Glomerular visceral epithelial cell (primary cell): ENCODE measurements around the gene CTSL.

Source experiments
- DNase-seq: peaks from one replicate; pipeline ENCODE4 v3.0.0-alpha.2; 2016; ENCODE audit errors: extremely low spot score

CTSL gene

DNA sequence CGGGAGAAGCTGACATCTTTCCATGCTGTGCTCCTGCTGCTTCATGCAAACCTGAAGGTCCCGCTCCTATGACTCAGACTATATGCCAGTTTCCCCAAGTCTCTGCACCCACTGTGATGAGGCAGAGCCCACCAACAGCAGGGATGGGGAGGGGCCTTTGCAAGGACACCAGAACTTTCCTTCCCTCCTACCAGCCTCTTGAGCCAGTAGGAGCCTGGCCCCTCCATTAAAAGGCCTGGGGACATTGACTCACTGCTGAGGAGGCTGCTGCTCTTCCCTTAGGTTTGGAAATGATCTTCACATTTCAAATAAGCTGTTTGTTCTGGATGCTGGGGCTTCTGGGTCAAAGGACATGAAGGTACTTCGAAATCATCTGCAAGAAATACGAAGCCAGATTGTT, 26.1 kb upstream of the CTSL start:
- DNase-seq = no peak

DNA sequence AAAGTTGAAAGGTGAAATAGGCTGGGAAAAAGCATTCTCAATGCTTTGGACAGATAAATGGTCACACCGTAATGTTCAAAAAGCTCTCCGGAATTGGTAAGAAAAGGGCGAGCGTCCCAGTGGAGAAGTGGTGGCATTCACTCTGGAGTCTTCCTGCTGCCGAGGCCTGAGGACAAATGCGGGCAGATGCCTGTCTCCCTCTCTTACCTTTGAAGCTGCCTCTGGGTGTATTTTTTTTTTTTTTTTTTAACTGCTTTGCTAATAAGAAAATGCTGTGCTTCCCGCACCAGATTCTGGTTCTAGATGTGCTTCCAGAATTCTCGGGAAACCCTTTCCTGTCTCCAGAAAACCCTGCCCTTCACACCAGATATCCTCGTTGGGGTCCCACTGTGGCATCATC, 24.4 kb upstream of the CTSL start:
- no peak for DNase-seq

DNA sequence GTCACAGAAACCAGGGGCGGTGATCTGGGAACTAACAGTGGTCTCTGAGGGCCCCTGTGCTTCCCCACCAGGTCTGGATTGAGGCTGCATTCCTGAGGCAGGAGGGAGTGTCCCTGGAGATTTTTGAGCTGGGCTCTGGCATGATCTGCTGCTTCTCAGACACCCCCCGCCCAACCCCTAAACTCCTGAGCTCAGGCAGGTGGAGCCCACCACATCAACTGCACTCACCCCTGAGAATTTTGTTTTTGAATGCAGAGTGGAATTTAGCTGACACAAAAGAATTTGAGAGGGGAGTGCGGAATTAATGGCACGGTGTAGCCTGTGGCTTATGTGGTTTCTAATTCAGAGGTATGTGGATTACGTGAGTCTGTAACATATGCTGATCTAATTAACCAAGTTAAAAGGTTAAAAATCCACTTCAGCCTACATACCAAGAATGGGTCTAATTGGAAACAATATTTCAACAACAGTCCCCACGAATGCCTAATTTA, 23.9 kb upstream of the CTSL start:
- peak; percentile 40 for DNase-seq

DNA sequence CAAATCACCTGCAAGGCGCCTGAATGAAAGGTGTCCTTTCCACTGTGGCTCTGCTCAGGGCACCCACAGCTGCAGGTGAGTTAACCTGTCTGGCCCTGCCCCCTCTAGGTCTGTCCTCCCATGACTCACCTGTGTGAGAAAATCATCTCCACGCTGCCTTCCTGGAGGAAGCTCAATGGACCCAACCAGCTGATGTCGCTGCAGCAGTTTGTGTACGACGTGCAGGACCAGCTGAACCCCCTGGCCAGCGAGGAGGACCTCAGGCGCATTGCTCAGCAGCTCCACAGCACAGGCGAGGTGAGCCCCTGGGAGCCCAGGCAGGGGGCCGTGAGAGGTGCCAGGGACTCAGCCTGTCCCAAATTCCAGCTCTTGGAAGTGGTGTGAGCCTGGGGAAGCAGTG, 23.0 kb upstream of the CTSL start:
- DNase-seq = no peak

DNA sequence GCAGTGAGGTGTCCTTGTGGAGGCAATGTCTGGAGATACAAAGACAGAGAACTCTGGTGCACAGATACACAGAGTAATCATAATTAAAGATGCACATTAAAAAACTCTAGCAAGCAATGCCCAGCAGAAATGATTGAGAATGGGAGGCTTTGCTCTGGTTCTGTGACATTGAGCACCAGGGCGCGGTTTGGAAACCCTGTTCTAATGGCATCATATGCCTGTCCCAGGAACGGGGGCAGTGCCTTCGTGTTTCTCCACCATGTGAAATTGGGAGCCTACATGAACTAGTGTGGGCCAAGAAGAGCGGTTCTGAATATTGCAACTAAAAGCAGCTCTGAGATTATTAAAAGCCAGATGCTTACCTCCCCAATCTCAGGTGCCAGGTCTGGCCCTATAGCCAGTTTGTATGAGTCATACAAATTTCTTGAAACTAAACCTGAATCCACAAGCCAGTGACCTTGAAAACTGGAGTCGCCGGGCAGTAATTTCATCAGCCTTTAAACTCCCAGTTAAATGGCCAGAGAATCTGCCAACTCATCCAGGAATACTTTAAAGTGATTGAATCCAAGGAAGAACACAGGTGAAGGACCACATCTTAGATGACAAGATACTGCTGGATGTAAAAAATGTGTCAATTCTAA, 22.2 kb upstream of the CTSL start:
- DNase-seq = peak; percentile 19

DNA sequence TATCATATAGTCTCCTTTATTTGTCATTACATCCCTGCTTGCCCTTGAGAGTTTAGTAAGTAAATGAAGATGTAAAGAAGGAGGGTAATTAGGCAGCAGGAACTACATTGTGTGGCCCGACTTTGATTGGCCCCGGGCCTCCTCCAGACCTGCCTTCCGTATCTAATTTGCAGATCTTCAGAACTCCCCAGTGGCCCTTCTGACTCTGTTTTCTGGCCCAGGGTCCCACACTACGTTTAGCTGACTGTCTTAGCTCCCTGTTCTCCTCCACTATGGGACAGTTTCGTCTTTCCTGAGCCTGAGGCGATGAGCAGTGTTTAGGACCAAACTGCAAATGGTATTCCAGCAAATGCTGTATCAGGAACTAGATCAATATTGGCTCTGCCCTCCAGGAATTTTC, 21.6 kb upstream of the CTSL start:
- no peak for DNase-seq

DNA sequence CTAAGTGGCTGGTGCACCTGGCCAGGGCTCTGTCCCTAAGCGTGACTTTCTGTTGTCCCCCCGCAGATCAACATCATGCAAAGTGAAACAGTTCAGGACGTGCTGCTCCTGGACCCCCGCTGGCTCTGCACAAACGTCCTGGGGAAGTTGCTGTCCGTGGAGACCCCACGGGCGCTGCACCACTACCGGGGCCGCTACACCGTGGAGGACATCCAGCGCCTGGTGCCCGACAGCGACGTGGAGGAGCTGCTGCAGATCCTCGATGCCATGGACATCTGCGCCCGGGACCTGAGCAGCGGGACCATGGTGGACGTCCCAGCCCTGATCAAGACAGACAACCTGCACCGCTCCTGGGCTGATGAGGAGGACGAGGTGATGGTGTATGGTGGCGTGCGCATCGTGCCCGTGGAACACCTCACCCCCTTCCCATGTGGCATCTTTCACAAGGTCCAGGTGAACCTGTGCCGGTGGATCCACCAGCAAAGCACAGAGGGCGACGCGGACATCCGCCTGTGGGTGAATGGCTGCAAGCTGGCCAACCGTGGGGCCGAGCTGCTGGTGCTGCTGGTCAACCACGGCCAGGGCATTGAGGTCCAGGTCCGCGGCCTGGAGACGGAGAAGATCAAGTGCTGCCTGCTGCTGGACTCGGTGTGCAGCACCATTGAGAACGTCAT, 19.7 kb upstream of the CTSL start:
- DNase-seq = no peak

DNA sequence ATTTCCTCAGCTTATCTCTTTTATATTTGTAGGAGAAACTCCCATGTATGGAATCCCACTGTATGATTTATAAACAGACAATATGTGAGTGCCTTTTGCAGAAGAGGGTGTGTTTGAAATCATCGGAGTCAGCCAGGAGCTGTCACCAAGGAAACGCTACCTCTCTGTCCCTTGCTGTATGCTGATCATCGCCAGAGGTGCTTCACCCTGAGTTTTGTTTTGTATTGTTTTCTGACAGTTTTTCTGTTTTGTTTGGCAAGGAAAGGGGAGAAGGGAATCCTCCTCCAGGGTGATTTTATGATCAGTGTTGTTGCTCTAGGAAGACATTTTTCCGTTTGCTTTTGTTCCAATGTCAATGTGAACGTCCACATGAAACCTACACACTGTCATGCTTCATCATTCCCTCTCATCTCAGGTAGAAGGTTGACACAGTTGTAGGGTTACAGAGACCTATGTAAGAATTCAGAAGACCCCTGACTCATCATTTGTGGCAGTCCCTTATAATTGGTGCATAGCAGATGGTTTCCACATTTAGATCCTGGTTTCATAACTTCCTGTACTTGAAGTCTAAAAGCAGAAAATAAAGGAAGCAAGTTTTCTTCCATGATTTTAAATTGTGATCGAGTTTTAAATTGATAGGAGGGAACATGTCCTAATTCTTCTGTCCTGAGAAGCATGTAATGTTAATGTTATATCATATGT, 18.0 kb upstream of the CTSL start:
- no peak for DNase-seq

DNA sequence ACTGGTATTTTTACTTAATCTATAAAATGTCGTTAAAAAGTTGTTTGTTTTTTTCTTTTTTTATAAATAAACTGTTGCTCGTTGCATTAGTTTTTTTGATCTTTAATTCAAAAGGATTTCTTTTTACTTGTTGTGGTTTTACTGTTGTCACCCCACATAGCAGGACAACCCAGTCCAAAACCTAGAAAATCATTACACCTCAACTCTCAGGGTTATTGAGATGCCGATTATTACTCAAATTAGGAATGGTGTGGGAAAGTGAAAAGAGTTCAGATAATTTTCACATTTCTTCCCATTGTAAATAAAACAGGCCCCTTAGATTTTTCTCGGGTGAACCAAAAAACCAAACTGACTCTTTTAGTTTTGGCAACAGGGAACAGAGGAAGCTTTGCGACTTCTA, 17.4 kb upstream of the CTSL start:
- no peak for DNase-seq

DNA sequence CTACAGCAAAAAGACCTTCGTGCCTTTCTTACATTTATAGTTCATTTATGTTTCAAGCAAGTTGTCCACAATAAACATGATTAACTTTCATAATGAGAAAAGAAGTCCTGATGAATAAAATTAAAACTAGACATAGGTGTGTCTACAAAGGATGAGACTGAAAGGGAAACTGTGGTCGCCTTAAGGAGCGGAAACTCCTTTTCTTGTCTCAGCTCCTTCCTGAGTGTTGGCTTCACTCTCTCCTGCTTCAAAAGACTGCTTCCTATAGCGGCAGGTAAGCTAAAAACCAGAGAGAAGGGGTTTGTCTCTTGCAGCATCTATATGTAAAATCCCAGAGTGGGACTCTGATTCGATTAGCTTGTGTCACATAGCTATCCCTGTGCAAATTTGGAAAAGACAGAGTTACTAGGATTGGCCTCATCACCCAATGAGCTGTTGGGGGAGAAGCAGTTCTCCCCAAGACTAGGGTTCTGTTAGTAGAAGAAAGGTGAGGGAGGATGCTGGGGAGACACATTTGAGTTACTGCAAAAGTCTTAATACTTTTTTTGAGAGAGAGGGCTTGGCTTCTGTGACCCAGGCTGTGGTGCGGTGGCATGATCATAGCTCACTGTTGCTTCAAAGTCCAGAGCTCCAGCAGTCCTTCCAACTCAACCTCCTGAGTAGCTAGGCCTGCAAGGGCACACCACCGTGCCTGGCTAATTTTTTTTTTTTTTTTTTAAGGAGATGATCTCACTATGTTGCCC, 16.8 kb upstream of the CTSL start:
- no peak for DNase-seq

DNA sequence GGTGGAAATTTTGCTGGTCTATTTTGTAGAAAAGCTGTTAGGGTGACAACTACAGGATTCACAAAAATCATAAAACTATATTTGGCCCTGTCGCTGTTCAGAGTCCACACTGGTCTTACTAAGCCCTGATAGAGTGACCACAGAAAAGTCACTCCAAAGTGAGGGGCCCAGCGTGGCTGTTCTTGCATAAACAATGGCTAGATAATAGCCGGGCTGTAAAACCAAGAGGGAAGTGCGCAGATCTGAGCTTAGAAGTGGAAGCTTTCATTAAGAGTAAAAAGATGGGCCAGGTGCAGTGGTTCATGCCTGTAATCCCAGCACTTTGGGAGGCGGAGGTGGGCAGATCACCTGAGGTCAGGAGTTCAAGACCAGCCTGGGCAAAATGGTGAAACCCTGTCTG, 15.5 kb upstream of the CTSL start:
- no peak for DNase-seq

DNA sequence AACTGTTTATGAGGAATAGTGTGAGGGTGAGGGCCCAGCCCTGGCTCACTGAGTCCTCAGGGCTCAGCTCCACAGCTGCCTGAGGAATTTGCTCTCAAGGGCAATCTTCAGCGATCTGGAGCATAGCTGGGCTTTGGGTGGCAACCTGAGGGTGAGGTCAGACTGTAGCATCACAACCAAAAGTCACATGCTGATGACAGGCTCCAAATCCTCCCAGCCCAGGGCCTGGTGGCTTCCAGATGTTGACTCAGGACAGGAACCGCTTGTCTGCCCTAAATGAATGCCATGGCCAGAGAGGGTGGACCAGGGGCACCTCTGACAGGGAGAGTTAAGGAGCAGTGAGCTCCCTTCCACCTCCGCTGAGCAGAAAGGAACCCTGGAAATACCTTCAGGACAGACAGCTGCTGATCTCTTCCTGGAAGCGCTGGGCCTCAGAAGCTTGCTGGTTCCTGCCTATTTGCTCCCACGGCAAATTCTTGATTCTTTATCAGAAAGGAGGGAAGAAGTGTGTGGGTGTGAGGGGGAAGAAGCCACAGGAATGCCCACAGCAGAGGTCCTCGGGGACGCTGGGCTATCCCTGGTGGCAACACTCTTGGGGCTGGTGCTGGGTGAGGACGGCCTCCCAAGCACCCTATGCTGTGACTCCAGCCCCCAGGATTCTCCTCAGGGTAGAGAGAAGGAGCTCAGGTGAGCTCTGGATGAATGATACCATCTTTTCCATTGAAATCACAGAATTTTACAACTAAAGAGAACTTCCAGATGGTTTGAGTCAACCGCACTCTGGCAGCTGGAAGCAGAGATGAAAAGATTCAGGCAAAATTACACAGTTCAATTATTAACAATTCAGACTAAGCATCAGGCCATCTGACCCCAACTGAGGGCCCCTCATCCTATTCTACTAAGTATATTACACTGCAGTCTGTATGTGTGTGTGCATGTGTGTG, 13.8 kb upstream of the CTSL start:
- peak; percentile 79 for DNase-seq

DNA sequence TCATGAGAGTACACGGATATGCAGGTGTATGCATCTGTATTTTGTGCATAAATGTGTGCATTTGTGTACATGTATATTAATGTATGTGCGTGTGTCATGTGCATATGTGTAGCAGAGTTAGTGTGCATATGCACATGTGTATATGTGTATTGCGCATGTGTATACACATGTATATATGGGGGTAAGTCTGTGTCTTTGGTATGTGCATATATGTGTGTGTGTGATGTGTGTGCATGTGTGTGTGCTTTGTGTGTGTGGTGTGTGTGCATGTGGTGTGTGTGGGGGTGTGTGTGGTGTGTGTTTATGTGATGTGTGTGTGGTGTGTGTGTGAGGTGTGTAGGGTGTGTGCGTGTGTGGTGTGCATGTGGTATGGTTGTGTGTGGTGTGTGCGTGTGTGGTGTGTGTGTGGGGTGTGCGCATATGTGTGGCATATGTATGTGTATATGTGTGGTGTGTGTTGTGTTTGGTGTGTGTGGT, 13.1 kb upstream of the CTSL start:
- DNase-seq = no peak

DNA sequence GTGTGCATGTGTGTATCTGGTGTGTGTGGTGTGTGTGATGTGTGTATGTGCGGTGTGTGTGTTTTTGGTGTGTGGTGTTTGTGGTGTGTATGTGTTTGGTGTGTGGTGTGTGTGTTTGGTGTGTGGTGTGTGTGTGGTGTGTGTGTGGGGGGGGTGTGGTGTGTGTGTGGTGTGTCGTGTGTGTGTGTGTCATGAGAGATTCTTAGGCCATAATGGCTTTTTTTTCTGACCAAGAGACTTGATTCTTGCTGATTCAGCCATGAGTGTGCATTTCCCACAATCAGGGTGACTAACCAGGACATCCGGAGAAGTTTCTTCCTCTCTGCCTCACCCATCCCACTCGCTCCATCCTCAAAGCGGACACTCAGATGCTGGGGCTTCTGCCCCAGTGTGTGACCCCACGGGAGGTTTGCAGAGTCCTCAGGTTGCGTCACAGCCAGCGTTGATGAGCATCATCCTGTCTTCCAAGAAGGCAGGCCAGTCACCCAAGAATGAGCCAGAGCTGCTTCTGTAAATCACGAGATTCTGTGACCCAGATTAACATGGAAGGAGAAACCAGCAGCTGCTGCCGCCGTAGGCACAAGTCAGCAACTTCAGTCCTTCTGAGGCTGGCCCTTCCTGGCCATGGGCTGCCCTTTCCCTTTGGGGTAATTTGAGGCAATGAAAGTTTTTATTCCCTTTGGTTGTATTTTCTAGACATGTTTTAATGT, 12.5 kb upstream of the CTSL start:
- peak; percentile 91 for DNase-seq

DNA sequence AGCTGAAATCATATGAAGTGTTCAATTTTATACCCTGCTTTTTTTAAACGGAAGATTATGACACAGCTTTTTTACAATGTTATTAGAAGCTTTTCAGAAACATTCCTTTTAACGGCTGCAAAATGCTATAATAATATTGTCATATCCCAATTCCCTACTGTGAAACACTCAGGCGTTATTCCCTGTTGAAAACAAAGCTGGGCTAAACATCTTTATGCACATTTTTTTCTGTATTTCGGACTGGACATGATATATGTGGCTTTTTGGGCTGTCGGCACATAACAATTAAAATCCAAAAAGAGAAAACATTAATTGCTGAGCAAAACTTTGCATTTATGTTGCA, 12.0 kb upstream of the CTSL start:
- DNase-seq = no peak

DNA sequence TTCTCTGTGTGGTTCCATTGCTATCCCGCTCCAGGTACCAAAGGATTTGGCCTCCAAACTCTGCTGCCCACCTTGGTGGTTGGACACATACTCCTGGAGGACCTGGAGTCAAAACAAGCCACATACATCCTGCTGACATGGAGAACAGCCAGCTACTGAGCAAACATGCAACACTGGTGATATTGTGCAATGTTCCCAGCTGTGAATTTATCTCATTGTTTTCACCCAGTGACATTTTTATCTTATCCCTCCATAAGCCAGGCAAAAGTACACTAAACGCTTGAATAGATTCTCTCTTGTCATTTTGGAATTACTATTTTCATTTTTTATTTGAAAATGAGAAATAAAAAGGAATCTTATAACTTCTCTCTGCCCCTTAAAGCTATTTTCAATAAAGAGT, 11.1 kb upstream of the CTSL start:
- DNase-seq = peak; percentile 28

DNA sequence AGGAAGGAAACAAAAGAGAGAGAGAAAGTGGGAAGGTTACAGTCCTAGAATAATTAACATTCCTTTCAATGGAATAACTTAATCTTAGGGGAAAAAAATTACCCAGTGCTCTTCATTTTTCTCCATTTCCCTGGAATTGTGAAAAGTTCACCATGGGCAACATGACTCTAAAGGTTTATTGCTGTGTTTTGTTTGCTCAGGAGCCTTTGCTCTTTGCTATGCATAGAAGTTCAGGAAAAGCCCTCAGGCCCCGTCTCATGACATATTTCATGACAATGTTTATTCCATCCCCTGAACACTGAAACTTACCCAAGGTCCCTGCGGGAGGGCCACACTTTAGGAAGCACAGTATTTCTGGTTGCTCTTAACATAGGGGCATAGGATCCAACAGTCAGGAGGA, 9.8 kb upstream of the CTSL start:
- DNase-seq = no peak

DNA sequence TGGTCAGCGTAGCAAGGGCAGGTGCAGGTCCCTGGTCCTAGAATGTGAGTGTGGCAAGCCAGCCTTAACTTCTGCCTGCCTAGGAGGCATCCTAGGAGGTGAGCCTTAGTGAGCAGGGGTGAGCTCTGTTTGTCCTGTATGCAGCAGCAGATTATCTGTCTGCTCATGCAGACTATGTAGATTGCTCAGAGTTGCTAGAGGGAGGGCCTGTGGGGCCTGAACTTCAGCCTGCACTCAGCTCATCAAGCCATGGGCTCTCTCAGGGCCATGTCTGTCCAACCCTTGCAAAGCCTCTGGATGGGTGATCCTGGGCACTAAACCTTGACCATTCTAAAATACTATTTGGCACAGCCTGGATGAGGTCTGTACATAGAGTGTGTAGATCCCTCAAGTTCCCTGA, 8.5 kb upstream of the CTSL start:
- DNase-seq = no peak

DNA sequence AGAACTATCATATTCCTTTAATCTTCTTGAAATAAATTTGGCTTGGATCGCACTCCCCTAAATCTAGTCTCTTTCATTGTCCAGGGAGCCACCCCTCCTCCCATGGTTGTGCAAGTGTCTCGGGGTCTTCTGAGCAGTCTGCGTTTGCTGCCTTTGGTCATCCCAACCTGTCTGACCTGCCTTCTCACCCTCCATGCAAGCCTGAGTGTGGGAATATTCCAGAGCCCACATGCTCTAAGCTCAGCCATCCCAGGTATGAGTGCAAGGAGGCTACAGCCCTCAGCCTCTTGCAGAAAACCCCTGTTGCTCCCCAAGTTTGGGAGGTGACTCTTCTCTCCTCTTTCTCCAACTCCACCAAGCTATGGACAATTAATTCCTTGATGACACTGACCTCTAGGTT, 7.7 kb upstream of the CTSL start:
- DNase-seq = no peak

DNA sequence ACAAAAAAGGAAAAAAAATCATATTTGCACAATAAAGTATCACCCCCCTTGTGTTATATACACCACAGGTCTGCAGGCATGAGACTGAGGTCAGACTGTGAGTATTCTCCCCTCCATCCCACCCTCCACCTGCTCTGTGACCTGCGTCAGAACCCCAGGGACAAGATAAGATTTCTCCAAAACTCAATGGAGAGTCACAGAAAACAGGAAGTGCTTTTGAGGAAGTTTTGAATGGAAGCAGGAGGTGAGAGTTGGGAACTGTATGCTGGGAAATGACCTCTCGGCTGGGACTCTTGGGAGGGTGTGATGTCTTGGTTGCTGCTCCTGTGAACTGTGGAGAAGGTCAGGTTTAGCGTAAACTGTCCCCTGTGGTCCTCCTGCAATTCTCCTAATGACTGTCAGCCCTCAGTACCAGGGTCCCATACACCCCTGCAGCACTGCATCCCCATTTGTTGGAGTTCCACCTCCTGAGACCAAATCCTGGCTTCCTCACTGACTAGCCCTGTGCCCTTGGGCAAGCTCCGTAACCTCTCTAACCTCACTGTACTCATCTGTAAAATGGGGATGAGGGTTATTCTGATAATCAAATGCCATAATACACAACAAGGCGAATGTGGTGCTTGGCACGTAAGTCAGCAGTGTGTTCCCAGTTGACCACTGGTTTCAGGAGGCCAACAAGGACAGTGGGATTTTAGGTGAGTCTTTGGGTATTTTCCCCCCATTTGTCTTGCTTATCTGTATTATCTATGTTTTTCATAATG, 6.9 kb upstream of the CTSL start:
- no peak for DNase-seq
